ENCODE results near the gene STIMATE. TPM values are rescaled to one million over a fixed set of nuclear protein-coding genes. Genes with fewer than 3 reads are reported as not detected.

Gene STIMATE
- total RNA-seq, 3 donors from 2014 or later (not counting 1 experiment from before 2014, with no cell fraction given): 24.6 to 35.0 (median 33.1) TPM

DNA sequence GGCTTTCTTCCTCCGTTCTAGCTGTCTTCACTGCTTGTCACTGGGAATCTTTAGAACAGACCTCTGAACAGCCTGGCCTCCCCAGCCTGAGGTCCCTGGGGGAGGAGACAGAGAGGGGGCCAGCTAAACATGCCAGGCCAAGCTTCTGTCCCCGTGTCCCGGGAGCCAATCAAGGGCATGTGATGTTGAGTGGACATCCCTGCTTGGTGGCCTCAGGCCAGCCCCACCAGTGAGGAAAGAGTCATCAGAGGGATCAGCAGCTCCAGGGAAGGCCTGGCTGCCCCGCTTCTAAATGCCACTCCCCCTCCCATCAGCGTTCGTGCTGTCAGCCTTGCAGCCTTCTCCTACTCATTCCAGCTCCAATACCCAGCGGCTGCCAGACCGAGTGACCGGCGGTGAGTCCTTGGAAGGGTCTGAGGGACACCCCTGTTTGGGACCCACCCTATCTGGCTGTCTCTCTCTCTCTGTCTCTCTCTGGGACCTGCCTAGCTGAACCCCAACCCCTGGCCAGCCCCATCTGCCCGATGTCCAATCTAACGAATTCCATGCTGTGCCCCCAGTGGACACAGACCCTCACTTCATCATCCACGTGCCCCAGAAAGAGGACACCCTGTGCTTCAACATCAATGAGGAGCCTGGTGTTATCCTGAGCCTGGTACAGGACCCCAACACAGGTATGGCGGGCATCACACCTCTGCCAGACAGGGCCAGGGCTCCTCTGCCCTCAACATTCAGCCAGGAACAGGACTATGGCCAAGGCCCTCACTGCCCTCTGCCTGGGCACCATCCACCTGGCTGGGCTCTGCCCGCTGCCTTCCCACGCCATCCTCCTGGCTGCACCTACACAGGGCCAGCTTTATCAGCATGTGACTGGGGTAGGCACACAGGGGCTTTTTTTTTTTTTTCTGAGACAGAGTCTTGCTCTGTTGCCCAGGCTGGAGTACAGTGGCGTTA lies 109.4 kb downstream of the STIMATE start:
- DNase-seq (no peak), ATAC-seq (no peak)
- Mint-ChIP-seq H3K27me3 (ENCODE audit: low read depth in 2 of 2) (no peaks in the 10 kb centered on the region), H3K4me1 (peaks cover 0 to under 1% of the 10 kb centered on the region in 2 donors), H3K4me3 (no peak overlapping the region), H3K36me3 (no peaks in the 10 kb centered on the region), H3K27ac (no peak overlapping the region), H3K9me3 (no peaks in the 10 kb centered on the region)
- no peak overlapping the region for H3K4me3 ChIP-seq (ENCODE audit: low read length)
- intact Hi-C loops (cut with micrococcal nuclease): no loop called here
- 92% methylated on average over 17 of the region's 17 CpGs for WGBS (ENCODE audit: insufficient coverage)
- no peaks in the 10 kb centered on the region for H3K27me3 ChIP-seq (ENCODE audit: control insufficient read depth, insufficient read depth, low read length)
- H3K9me3 ChIP-seq (ENCODE audit: control insufficient read depth, insufficient read depth, low read length): no peaks in the 10 kb centered on the region
- TF ChIP-seq, protein P1, sequence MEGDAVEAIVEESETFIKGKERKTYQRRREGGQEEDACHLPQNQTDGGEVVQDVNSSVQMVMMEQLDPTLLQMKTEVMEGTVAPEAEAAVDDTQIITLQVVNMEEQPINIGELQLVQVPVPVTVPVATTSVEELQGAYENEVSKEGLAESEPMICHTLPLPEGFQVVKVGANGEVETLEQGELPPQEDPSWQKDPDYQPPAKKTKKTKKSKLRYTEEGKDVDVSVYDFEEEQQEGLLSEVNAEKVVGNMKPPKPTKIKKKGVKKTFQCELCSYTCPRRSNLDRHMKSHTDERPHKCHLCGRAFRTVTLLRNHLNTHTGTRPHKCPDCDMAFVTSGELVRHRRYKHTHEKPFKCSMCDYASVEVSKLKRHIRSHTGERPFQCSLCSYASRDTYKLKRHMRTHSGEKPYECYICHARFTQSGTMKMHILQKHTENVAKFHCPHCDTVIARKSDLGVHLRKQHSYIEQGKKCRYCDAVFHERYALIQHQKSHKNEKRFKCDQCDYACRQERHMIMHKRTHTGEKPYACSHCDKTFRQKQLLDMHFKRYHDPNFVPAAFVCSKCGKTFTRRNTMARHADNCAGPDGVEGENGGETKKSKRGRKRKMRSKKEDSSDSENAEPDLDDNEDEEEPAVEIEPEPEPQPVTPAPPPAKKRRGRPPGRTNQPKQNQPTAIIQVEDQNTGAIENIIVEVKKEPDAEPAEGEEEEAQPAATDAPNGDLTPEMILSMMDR (IDR thresholded peaks at IDR 0.05): no peak
- no peak overlapping the region for H3K27ac ChIP-seq (ENCODE audit: low read length)
- H3K4me1 ChIP-seq (ENCODE audit: control insufficient read depth, insufficient read depth, low read length): no peaks in the 10 kb centered on the region
- no peaks in the 10 kb centered on the region for H3K36me3 ChIP-seq (ENCODE audit: control insufficient read depth, insufficient read depth, low read length)

DNA sequence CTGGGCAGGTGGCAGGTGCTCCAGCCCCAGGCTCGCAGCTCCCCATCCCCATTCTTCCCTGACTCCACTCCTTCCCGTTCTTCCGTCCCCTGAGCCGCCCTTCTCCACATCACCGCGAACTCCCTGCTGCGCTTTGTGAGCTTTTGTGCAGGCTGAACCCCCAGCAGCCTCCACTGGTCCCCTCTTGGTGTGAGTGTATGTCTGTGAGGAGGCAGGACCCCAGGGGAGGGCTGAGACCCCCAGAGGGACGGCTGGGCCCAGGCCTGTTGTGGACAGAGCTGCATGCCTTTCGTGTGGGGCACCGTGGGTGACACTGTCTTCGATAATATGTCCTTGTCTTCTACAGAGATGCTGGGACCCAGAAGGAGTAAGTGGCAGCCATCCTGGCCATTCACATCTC lies 110.1 kb downstream of the STIMATE start:
- no peak overlapping the region for H3K27ac Mint-ChIP-seq
- H3K36me3 Mint-ChIP-seq: no peaks in the 10 kb centered on the region
- H3K4me3 Mint-ChIP-seq: no peak overlapping the region
- no peaks in the 10 kb centered on the region for H3K9me3 Mint-ChIP-seq
- TF ChIP-seq, protein P1 (IDR thresholded peaks at IDR 0.05): no peak
- no peaks in the 10 kb centered on the region for H3K27me3 ChIP-seq (ENCODE audit: control insufficient read depth, insufficient read depth, low read length)
- H3K27ac ChIP-seq (ENCODE audit: low read length): no peak overlapping the region
- H3K36me3 ChIP-seq (ENCODE audit: control insufficient read depth, insufficient read depth, low read length): no peaks in the 10 kb centered on the region
- H3K4me3 ChIP-seq (ENCODE audit: low read length): no peak overlapping the region
- peaks cover 0 to 7% of the 10 kb centered on the region in 2 donors for H3K4me1 Mint-ChIP-seq
- 91% methylated on average over 11 of the region's 11 CpGs for WGBS (ENCODE audit: insufficient coverage)
- H3K4me1 ChIP-seq (ENCODE audit: control insufficient read depth, insufficient read depth, low read length): no peaks in the 10 kb centered on the region
- ATAC-seq: no peak
- DNase-seq: no peak
- peaks cover 0 to 3% of the 10 kb centered on the region in 2 donors for H3K27me3 Mint-ChIP-seq (ENCODE audit: low read depth in 2 of 2)
- no peaks in the 10 kb centered on the region for H3K9me3 ChIP-seq (ENCODE audit: control insufficient read depth, insufficient read depth, low read length)
- intact Hi-C loops (cut with micrococcal nuclease): no loop called here

Other genes with a start within 250 kb of the STIMATE start
- 10 to 100 TPM; 70.2 to 79.7 (median 76.6) TPM for gene PBRM1, start 211.6 kb downstream of the STIMATE start, total RNA-seq
- gene GNL3, start 211.5 kb downstream of the STIMATE start, total RNA-seq: 10 to 100 TPM; 70.7 to 81.1 (median 70.9) TPM
- gene GLT8D1, start 191.8 kb downstream of the STIMATE start, total RNA-seq: 10 to 100 TPM; 31.1 to 39.4 (median 38.2) TPM
- gene SPCS1, start 191.4 kb downstream of the STIMATE start, total RNA-seq: 10 to 100 TPM; 52.4 to 64.4 (median 57.3) TPM
- 10 to 100 TPM; 13.8 to 19.5 (median 15.5) TPM for gene NEK4, start 126.6 kb downstream of the STIMATE start, total RNA-seq
- under 1 TPM in 1 of 3 donors, not detected in 2; 0.56 TPM for gene ITIH1, start 119.9 kb downstream of the STIMATE start, total RNA-seq
- not detected for gene ITIH3, start 102.8 kb downstream of the STIMATE start, total RNA-seq
- gene ITIH4, start 66.9 kb downstream of the STIMATE start, total RNA-seq: 10 to 100 TPM; 28.2 to 33.0 (median 32.8) TPM
- 1 to 10 TPM; 5.3 to 7.7 (median 6.8) TPM for gene MUSTN1, start 62.5 kb downstream of the STIMATE start, total RNA-seq
- 10 to 100 TPM; 20.2 to 22.3 (median 22.2) TPM for gene SFMBT1, start 148.5 kb upstream of the STIMATE start, total RNA-seq
- 10 to 100 TPM; 13.3 to 17.2 (median 14.1) TPM for gene RFT1, start 232.9 kb upstream of the STIMATE start, total RNA-seq

Measured in natural killer cell (primary cell).